GM11168 (cell line): ENCODE data around the gene TJP3.

Experiments
- in situ Hi-C: fragments of 300-500 bp; cut with MboI; formaldehyde crosslinking; loops from one replicate; pipeline ENCODE4 v1.12.0; 2022; ENCODE audit warnings: low sequenced_read_pairs; ENCODE audit not compliant: unreplicated experiment

Gene TJP3

GRCh38 chr19:3778899-3779723 lies 70.9 kb downstream of the TJP3 start:
- in situ Hi-C loops = no loop called here

DNA sequence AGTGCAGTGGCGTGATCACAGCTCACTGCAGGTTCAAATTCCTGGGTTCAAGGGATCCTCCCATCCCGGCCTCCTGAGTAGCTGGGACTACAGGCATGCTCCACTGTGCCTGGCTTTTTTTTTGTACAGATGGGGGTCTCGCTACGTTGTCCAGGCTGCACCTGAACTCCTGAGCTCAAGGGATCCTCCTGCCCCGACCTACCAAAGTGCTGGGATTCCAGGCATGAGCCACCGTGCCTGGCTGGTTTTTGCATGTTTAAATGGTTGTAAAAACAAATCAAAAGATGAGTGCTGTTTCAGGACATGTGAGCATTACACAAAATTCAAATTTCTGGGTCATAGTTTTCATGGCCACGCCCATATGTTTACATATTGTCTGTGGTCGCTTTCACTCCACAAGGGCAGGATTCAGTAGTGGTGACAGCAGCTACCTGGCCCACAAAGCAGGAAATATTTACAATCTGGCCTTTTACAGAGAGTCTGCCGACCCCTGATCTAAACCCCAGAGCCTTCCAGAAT lies 72.7 kb downstream of the TJP3 start:
- in situ Hi-C loops = no loop called here

DNA sequence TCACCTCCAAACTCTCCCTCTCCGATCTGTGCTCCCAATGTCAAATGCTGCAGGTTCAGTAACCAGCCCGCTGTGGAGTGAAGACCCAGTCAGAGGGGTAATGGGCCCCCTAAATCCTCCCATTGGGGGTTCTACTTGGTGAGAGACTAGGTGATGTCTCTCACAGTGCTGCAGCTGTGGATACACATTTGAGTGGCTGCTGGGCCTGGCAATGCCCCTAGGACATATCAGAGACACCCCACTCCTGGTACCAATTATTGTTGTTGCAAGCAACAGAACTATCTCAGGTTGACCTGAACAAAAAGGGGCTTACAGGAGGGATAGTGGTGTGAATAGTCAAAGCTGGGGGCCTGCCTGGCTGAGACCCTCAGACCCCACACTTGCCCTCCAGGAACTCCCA lies 73.4 kb downstream of the TJP3 start:
- in situ Hi-C loops = no loop called here

- in situ Hi-C loops = no loop called here
These were observed 74.1 kb downstream of the TJP3 start for GRCh38 chr19:3782330-3782729.

DNA sequence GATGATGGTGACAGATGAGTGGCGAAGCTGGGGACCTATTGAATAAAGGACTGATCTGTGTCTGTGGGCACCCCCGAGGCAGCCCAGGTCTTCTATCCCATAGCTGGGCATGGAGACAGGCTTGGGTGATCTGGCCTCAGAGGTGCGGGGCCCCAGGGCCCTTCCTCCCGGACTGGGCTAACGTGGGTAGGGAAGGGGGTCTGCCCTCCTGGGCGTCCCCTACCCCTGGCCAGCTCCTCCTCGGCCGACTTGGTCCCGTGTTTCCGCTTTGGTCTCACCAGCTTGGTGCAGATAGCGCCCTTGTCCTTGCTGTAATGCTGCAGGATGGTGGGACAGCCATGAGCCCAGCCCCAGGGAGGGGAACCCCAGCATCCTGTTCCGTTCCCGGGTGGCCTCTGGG lies 74.7 kb downstream of the TJP3 start:
- in situ Hi-C loops = no loop called here

- in situ Hi-C loops = no loop called here
These were observed 75.7 kb downstream of the TJP3 start for GRCh38 chr19:3783660-3784584.

DNA sequence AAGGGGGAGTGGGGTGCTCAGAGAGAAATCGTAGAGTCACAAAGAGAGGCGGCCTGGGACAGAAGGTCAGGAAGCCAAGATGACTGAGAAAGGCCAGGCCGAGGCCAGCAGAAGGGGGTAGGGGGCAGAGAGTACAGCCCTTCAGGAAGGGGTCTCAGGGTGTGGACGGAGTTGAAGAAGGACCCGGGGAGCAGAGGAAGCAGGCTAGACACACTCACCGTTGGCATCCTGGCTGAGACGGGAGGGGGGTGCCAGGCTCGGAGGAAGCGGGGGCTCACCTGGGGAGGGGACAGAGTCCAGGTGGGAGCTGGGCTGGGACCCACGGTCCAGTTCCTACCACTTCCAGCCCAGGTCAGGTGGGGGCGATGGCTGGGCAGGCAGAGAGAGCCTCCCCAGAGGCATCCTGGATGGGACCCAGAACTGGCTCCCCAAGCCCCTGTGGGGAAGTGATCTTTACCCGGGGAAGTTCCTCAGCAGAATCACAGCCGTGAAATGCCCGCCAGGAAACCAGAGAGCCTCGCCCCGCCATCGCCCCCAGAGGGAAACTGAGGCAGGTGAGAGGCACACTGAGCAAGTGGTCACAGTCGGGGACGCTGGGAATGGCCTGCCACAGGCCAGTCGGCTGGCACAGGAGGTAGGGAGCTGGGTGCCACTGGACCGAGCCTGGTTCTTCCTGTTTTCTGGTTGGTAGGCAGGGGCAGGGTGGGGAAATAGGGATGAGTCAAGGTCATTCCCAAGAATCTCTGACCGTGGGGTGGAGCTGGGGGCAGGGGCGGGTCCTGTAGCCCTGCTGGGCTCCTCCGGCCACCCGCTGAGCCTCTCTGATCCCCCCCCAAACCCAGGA lies 76.6 kb downstream of the TJP3 start:
- in situ Hi-C loops = no loop called here

DNA sequence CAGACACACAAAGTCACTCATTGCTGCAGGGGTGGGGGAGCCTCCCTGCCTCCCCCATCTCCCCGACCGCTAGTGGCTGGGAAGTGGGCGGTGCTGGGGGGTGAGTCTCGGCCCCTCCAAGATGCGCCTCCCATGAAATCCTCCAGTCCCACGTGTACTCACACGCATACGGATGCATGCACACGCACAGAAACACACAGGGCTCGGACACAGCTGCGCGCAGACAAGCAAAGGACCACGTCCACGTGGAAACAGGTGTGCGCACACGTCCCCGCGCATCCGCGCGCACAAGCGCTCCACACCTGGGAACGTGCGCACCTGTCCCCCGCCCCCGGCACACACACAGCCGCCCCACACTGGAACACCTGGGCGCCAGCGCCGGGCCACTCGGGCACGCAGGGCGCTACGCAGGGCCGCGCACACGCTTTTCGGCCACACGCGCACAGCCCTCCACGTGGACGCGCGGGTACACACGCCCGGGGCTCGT lies 77.3 kb downstream of the TJP3 start:
- in situ Hi-C loops = no loop called here

GRCh38 chr19:3785938-3786824 lies 78.0 kb downstream of the TJP3 start, which contains the start of gene MATK:
MATK (minus strand) TSS chr19:3786381; CDS start chr19:3785135, 1,246 bp downstream.
- in situ Hi-C loops = no loop called here

DNA sequence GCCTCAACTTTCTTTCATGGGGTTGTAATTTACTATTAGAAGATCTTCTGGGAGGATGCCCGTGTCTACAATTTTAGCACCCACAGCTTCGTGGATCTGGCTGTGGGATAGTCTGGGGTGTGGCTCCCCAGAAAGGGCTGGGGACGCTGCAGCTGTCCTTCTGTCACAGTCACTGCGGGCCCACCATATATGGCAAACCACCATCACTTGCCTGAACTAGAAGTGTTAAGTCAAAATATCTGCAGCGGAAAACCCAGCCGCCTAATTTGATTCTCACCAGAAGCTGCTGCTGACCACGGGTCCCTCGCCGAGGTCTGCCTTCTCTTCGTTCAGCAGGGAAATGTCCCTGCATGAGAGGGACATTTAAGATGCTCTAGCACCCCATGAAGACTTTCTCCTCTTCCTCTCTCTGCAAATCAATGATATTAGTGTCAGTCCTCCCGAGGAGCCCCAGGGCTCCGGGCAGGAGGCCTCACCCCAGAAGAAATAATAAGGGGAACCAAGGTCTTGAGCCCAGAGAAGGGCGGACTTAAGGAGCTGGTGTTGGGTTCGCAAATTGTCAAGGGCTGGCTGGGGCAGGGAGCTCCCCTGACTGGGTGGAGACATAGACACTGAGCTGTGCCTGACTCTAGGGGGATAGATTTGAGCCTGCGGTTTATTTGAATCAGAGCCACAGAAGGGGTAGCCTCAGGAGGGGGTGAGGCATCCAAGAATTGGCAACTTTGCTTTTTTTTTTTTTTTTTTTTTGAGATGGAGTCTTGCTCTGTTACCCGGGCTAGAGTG lies 81.0 kb downstream of the TJP3 start:
- in situ Hi-C loops = no loop called here

GRCh38 chr19:3790209-3790734 lies 82.1 kb downstream of the TJP3 start:
- in situ Hi-C loops = no loop called here

DNA sequence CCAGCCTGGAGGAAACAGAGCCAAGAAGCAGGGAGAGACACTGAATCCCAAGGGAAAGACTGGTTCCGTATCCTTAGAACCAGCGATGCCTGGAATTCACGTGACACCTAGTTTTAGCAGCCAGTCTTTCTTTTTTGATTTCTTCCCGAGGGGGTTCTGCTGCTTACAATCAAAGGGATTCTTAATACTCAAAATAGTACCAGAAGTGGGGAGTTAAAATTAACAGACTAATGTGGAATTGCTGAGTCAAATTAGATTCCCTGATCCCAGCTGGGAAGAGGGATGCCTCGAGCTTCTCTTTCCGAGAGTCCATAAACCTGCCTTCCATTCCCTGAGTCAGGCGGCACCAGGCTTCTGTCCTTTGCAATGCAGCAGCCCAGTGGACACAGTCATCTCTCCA lies 82.8 kb downstream of the TJP3 start:
- in situ Hi-C loops = no loop called here

DNA sequence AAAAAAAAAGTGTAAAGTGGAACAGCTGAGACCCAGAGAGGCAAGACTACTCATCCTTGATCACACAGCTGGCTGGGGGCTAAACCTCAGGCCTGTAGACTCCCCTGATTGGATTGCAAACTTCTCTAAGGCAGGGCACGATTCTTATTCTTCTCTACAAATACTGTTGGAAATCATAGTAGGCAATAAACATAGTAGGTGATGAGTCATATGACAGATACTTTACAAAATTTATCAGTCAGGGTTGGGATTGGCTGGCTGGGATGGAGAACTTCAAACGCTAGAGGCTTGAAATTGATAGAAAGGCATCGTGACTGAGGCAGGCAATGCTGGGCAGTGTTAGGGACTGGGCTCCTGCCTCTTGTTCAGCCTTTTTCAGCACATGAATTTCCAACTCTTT lies 83.9 kb downstream of the TJP3 start:
- in situ Hi-C loops = no loop called here

DNA sequence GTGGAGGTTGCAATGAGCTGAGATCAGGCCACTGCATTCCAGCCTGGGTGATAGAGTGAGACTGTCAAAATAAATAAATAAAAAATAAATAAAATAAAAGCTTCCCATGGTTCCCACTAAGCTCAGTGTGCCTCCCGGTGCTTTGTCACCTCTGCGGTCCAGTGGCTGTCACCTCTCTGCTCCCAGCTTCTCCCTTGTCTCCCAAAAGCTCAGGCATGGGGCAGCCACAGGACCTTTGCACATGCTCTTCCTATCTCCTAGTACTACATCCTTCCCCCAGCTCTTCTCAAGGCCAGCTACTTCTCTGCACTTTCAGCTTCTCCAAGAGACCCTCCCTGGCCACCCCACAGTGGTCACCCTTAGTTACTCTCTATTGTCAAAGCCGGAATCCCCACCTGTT lies 85.6 kb downstream of the TJP3 start:
- in situ Hi-C loops = no loop called here

DNA sequence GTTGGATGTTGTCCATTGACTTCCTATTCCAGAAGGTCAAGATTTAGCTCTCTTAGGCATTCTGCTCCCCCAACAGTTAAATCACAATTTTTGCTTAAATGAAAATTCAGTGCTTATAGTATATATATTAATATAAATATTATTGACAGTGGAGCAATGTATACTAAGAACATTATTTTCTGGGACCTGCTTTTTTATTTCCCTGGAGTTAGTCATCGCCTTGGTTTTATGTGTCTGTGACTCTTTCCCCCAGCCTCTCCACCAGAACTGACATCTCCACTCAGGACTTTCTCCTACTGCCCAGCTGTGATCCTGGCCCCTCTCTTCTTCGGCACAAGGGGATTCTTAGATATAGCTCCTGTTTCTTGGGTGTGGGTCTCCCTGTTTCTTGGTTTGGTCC lies 88.2 kb downstream of the TJP3 start:
- in situ Hi-C loops = no loop called here

DNA sequence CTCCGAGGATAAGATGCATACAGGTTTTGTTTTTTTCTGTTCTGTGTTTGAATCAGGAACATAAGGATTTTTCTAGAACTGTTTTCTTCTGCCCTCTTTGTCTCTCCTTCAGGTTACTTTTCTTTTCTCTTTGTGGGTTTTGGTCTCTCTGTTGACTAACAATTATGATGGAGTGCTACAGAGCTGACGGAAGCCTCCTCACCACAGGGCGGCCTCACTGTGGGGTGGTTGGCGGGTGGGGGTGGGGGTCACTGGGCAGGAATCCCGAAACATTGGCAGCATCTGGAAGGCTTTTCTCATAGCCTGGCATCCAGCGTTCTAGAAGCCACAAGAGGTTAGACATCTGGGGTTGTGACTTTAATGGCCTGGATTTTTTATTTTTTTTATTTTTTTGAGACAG lies 90.0 kb downstream of the TJP3 start:
- in situ Hi-C loops = no loop called here
